GM23338 (cell line): ENCODE data around the gene XRCC5. TPM values are rescaled to one million over a fixed set of nuclear protein-coding genes. Genes with fewer than 3 reads are reported as not detected.

Experiments
- ATAC-seq: fragments of 200-7000 bp; cut with Tn5 transposase; 3 replicates; pipeline ENCODE4 v1.9.1; 2020
- DNase-seq: peaks from one replicate; pipeline ENCODE4 v3.0.0-alpha.2; 2015; ENCODE audit warnings: low spot score
- H2AFZ ChIP-seq: fragments of 200-600 bp; sonication (generic); 2 replicates; pipeline ENCODE4 v1.8.0; 2016; ENCODE audit warnings: antibody characterized with exemption, mild to moderate bottlenecking, moderate library complexity
- H3F3A ChIP-seq: fragments of 200-600 bp; sonication (generic); replicated peaks from 2 replicates; pipeline ENCODE4 v1.8.0; 2017; ENCODE audit warnings: antibody characterized with exemption, mixed run types, low read depth
- H3K27ac ChIP-seq: fragments of 200-600 bp; sonication (generic); 2 replicates; pipeline ENCODE4 v1.6.1; 2016; ENCODE audit warnings: low read depth
- H3K27me3 ChIP-seq: fragments of 200-600 bp; sonication (generic); 2 replicates; pipeline ENCODE4 v1.8.0; 2016; ENCODE audit warnings: mild to moderate bottlenecking, mixed run types, moderate library complexity; ENCODE audit not compliant: insufficient read depth
- H3K36me3 ChIP-seq: fragments of 200-600 bp; sonication (generic); 2 replicates; pipeline ENCODE4 v1.8.0; 2016; ENCODE audit warnings: mild to moderate bottlenecking; ENCODE audit not compliant: insufficient read depth
- H3K4me1 ChIP-seq: fragments of 200-600 bp; sonication (generic); 2 replicates; pipeline ENCODE4 v1.8.0; 2016; ENCODE audit warnings: mild to moderate bottlenecking, moderate library complexity; ENCODE audit not compliant: insufficient read depth
- H3K4me2 ChIP-seq: fragments of 200-600 bp; sonication (generic); 2 replicates; pipeline ENCODE4 v1.7.1; 2017; ENCODE audit warnings: mixed run types
- H3K4me3 ChIP-seq: fragments of 200-600 bp; sonication (generic); 2 replicates; pipeline ENCODE4 v1.6.1; 2016; ENCODE audit warnings: mixed run types
- H3K79me2 ChIP-seq: fragments of 200-600 bp; sonication (generic); replicated peaks from 2 replicates; pipeline ENCODE4 v1.8.0; 2017; ENCODE audit warnings: mild to moderate bottlenecking; ENCODE audit not compliant: insufficient read depth
- H3K9me2 ChIP-seq: fragments of 200-600 bp; sonication (generic); 2 replicates; pipeline ENCODE4 v1.8.0; 2017; ENCODE audit not compliant: insufficient read depth
- H4K20me1 ChIP-seq: fragments of 200-600 bp; sonication (generic); replicated peaks from 2 replicates; pipeline ENCODE4 v1.8.0; 2017; ENCODE audit warnings: mild to moderate bottlenecking; ENCODE audit not compliant: insufficient read depth
- H3K27ac Mint-ChIP-seq: 2 replicates; pipeline ENCODE4 v1.8.0; 2020; ENCODE audit warnings: inconsistent platforms, mild to moderate bottlenecking, moderate library complexity, mixed read lengths
- H3K27me3 Mint-ChIP-seq: 3 replicates; pipeline ENCODE4 v1.8.0; 2022; ENCODE audit warnings: low read depth, mild to moderate bottlenecking, moderate library complexity, mixed read lengths, inconsistent platforms; ENCODE audit not compliant: insufficient read depth, poor library complexity
- H3K36me3 Mint-ChIP-seq: 3 replicates; pipeline ENCODE4 v1.8.0; 2021; ENCODE audit warnings: low read depth, mild to moderate bottlenecking, inconsistent platforms, moderate library complexity, mixed read lengths
- H3K4me1 Mint-ChIP-seq: 3 replicates; pipeline ENCODE4 v1.8.0; 2020; ENCODE audit warnings: mild to moderate bottlenecking, inconsistent platforms, mixed read lengths
- H3K4me3 Mint-ChIP-seq: 3 replicates; pipeline ENCODE4 v1.8.0; 2021; ENCODE audit warnings: moderate library complexity, mild to moderate bottlenecking, inconsistent platforms, mixed read lengths
- H3K9me3 Mint-ChIP-seq: 3 replicates; pipeline ENCODE4 v1.8.0; 2020; ENCODE audit warnings: moderate library complexity, mild to moderate bottlenecking, inconsistent platforms, mixed read lengths
- CREB1 ChIP-seq: fragments of 250-450 bp; sonication (Bioruptor Pico); IDR thresholded peaks from 2 replicates; pipeline ENCODE4 v1.5.0; 2020; ENCODE audit warnings: low read depth, mild to moderate bottlenecking, moderate library complexity
- EZH2 ChIP-seq: fragments of 200-600 bp; sonication (generic); IDR thresholded peaks from one replicate; pipeline ENCODE4 v1.8.0; 2017; ENCODE audit warnings: antibody characterized with exemption, mild to moderate bottlenecking, low read depth; ENCODE audit not compliant: unreplicated experiment
- EZH2phosphoT487 ChIP-seq: fragments of 200-600 bp; sonication (generic); IDR thresholded peaks from one replicate; pipeline ENCODE4 v1.8.1; 2018; ENCODE audit warnings: antibody characterized with exemption; ENCODE audit not compliant: unreplicated experiment
- JUNB ChIP-seq: IDR thresholded peaks from one replicate; pipeline ENCODE4 v1.6.1; 2016; ENCODE audit warnings: antibody characterized with exemption; ENCODE audit not compliant: unreplicated experiment
- NANOG ChIP-seq: IDR thresholded peaks from 2 replicates; pipeline ENCODE4 v1.6.1; 2016; ENCODE audit warnings: antibody characterized with exemption, borderline replicate concordance
- POLR2AphosphoS5 ChIP-seq: IDR thresholded peaks from 2 replicates; pipeline ENCODE4 v1.6.1; 2016; ENCODE audit warnings: antibody characterized with exemption, low read depth
- STAT1 ChIP-seq: IDR thresholded peaks from one replicate; pipeline ENCODE4 v1.6.1; 2016; ENCODE audit warnings: antibody characterized with exemption; ENCODE audit not compliant: unreplicated experiment
- ZNF114 ChIP-seq: fragments of 250-450 bp; sonication (Bioruptor Pico); IDR thresholded peaks from 2 replicates; pipeline ENCODE4 v1.5.0; 2020; ENCODE audit warnings: mild to moderate bottlenecking, moderate library complexity
- ZNF331 ChIP-seq: fragments of 250-450 bp; sonication (Bioruptor Pico); IDR thresholded peaks from 2 replicates; pipeline ENCODE4 v1.5.0; 2020; ENCODE audit warnings: low read depth, mild to moderate bottlenecking, moderate library complexity
- polyA plus RNA-seq: library from polyadenylated mRNA; unstranded; fragments of >200 nt; fragmentation: Nextera tagmentation; extraction: Ambion mirVana; gene quantifications from 2 replicates; pipeline ENCODE4 v1.2.1, GENCODE V29; 2016
- total RNA-seq: library from RNA; depleted of rRNA; stranded (reverse); fragments of >200 nt; shearing (Covaris generic); gene quantifications from 2 replicates; pipeline ENCODE4 v1.2.3, GENCODE V29; 2014
- TF ChIP-seq, protein P1 (sequence below), 2 experiments: fragments of 200-600 bp in 1 of 2; sonication (generic) in 1 of 2; conservative IDR thresholded peaks; 2 replicates each; pipeline versions ENCODE4 v1.5.1 to v1.6.1; 2016 to 2017; ENCODE audit warnings: antibody characterized with exemption in 2 of 2, low read depth in 2 of 2, mild to moderate bottlenecking in 2 of 2, moderate library complexity in 1 of 2
- TF ChIP-seq, protein P2 (sequence below): IDR thresholded peaks from 2 replicates; pipeline ENCODE4 v1.6.1; 2016; ENCODE audit warnings: antibody characterized with exemption
- TF ChIP-seq, protein P3 (sequence below): fragments of 250-450 bp; sonication (Bioruptor Pico); IDR thresholded peaks from 2 replicates; pipeline ENCODE4 v1.5.0; 2020; ENCODE audit warnings: mild to moderate bottlenecking, moderate library complexity
- TF ChIP-seq, protein P4 (sequence below): IDR thresholded peaks from one replicate; pipeline ENCODE4 v1.6.1; 2018; ENCODE audit warnings: antibody characterized with exemption; ENCODE audit not compliant: unreplicated experiment

XRCC5 gene
- total and polyA plus RNA-seq, 2 experiments from 2014 or later: 499 to 524 TPM

DNA sequence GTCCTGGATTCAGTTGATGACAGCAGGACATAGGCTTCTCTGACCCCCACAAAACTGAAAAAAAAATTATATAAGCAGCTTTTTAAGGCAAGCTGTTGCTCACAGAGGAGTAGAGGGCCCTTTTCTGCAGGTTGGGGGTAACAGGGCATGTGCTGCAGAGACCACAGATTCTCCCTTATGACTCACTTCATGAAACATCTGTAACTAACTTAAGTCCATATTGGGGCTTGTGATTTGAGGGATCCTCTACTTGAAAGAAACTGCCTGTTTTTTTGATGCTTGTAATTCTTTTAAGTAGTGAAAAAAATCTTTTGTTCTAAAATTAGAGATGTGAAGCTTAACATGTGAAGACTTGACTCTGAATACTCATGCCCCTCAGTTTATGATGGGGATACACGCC lies 33.4 kb downstream of the XRCC5 start:
- no peak for ATAC-seq
- peaks cover 82% of the 10 kb centered on the region for H3K36me3 ChIP-seq
- H3K4me2 ChIP-seq: no peak overlapping the region
- Mint-ChIP-seq H3K4me1 (peaks cover 3% of the 10 kb centered on the region), H3K27me3 (no peaks in the 10 kb centered on the region), H3K36me3 (peaks cover 71% of the 10 kb centered on the region), H3K9me3 (no peaks in the 10 kb centered on the region), H3K27ac (no peak overlapping the region), H3K4me3 (no peak overlapping the region)
- peaks cover 6% of the 10 kb centered on the region for H3F3A ChIP-seq
- no peak overlapping the region for H3K4me3 ChIP-seq
- H3K79me2 ChIP-seq: peaks cover 79% of the 10 kb centered on the region
- DNase-seq: no peak
- H3K4me1 ChIP-seq: no peaks in the 10 kb centered on the region; the same call in 1 of the 2 replicates
- H3K27me3 ChIP-seq: no peaks in the 10 kb centered on the region
- peaks cover 31% of the 10 kb centered on the region for H4K20me1 ChIP-seq
- H3K9me2 ChIP-seq: no peaks in the 10 kb centered on the region
- no peak overlapping the region for H2AFZ ChIP-seq
- H3K27ac ChIP-seq: peak overlapping the region; percentile 27
- TF ChIP-seq NANOG (no peak), CREB1 (CRISPR knock-in tag) (no peak), EZH2phosphoT487 (no peak), POLR2AphosphoS5 (no peak), EZH2 (no peak), ZNF114 (CRISPR knock-in tag) (no peak), ZNF331 (CRISPR knock-in tag) (no peak), STAT1 (no peak), JUNB (no peak)
- TF ChIP-seq, protein P1, sequence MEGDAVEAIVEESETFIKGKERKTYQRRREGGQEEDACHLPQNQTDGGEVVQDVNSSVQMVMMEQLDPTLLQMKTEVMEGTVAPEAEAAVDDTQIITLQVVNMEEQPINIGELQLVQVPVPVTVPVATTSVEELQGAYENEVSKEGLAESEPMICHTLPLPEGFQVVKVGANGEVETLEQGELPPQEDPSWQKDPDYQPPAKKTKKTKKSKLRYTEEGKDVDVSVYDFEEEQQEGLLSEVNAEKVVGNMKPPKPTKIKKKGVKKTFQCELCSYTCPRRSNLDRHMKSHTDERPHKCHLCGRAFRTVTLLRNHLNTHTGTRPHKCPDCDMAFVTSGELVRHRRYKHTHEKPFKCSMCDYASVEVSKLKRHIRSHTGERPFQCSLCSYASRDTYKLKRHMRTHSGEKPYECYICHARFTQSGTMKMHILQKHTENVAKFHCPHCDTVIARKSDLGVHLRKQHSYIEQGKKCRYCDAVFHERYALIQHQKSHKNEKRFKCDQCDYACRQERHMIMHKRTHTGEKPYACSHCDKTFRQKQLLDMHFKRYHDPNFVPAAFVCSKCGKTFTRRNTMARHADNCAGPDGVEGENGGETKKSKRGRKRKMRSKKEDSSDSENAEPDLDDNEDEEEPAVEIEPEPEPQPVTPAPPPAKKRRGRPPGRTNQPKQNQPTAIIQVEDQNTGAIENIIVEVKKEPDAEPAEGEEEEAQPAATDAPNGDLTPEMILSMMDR (conservative IDR thresholded peaks at IDR 0.05; ENCODE audit: low read depth in 2 of 2): no peak
- TF ChIP-seq, protein P2, sequence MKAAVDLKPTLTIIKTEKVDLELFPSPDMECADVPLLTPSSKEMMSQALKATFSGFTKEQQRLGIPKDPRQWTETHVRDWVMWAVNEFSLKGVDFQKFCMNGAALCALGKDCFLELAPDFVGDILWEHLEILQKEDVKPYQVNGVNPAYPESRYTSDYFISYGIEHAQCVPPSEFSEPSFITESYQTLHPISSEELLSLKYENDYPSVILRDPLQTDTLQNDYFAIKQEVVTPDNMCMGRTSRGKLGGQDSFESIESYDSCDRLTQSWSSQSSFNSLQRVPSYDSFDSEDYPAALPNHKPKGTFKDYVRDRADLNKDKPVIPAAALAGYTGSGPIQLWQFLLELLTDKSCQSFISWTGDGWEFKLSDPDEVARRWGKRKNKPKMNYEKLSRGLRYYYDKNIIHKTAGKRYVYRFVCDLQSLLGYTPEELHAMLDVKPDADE: no peak
- TF ChIP-seq, protein P3, sequence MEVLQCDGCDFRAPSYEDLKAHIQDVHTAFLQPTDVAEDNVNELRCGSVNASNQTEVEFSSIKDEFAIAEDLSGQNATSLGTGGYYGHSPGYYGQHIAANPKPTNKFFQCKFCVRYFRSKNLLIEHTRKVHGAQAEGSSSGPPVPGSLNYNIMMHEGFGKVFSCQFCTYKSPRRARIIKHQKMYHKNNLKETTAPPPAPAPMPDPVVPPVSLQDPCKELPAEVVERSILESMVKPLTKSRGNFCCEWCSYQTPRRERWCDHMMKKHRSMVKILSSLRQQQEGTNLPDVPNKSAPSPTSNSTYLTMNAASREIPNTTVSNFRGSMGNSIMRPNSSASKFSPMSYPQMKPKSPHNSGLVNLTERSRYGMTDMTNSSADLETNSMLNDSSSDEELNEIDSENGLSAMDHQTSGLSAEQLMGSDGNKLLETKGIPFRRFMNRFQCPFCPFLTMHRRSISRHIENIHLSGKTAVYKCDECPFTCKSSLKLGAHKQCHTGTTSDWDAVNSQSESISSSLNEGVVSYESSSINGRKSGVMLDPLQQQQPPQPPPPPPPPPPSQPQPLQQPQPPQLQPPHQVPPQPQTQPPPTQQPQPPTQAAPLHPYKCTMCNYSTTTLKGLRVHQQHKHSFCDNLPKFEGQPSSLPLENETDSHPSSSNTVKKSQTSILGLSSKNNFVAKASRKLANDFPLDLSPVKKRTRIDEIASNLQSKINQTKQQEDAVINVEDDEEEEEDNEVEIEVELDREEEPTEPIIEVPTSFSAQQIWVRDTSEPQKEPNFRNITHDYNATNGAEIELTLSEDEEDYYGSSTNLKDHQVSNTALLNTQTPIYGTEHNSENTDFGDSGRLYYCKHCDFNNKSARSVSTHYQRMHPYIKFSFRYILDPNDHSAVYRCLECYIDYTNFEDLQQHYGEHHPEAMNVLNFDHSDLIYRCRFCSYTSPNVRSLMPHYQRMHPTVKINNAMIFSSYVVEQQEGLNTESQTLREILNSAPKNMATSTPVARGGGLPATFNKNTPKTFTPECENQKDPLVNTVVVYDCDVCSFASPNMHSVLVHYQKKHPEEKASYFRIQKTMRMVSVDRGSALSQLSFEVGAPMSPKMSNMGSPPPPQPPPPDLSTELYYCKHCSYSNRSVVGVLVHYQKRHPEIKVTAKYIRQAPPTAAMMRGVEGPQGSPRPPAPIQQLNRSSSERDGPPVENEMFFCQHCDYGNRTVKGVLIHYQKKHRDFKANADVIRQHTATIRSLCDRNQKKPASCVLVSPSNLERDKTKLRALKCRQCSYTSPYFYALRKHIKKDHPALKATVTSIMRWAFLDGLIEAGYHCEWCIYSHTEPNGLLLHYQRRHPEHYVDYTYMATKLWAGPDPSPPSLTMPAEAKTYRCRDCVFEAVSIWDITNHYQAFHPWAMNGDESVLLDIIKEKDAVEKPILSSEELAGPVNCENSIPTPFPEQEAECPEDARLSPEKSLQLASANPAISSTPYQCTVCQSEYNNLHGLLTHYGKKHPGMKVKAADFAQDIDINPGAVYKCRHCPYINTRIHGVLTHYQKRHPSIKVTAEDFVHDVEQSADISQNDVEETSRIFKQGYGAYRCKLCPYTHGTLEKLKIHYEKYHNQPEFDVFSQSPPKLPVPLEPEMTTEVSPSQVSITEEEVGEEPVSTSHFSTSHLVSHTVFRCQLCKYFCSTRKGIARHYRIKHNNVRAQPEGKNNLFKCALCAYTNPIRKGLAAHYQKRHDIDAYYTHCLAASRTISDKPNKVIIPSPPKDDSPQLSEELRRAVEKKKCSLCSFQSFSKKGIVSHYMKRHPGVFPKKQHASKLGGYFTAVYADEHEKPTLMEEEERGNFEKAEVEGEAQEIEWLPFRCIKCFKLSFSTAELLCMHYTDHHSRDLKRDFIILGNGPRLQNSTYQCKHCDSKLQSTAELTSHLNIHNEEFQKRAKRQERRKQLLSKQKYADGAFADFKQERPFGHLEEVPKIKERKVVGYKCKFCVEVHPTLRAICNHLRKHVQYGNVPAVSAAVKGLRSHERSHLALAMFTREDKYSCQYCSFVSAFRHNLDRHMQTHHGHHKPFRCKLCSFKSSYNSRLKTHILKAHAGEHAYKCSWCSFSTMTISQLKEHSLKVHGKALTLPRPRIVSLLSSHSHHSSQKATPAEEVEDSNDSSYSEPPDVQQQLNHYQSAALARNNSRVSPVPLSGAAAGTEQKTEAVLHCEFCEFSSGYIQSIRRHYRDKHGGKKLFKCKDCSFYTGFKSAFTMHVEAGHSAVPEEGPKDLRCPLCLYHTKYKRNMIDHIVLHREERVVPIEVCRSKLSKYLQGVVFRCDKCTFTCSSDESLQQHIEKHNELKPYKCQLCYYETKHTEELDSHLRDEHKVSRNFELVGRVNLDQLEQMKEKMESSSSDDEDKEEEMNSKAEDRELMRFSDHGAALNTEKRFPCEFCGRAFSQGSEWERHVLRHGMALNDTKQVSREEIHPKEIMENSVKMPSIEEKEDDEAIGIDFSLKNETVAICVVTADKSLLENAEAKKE (CRISPR knock-in tag): no peak
- TF ChIP-seq, protein P4, sequence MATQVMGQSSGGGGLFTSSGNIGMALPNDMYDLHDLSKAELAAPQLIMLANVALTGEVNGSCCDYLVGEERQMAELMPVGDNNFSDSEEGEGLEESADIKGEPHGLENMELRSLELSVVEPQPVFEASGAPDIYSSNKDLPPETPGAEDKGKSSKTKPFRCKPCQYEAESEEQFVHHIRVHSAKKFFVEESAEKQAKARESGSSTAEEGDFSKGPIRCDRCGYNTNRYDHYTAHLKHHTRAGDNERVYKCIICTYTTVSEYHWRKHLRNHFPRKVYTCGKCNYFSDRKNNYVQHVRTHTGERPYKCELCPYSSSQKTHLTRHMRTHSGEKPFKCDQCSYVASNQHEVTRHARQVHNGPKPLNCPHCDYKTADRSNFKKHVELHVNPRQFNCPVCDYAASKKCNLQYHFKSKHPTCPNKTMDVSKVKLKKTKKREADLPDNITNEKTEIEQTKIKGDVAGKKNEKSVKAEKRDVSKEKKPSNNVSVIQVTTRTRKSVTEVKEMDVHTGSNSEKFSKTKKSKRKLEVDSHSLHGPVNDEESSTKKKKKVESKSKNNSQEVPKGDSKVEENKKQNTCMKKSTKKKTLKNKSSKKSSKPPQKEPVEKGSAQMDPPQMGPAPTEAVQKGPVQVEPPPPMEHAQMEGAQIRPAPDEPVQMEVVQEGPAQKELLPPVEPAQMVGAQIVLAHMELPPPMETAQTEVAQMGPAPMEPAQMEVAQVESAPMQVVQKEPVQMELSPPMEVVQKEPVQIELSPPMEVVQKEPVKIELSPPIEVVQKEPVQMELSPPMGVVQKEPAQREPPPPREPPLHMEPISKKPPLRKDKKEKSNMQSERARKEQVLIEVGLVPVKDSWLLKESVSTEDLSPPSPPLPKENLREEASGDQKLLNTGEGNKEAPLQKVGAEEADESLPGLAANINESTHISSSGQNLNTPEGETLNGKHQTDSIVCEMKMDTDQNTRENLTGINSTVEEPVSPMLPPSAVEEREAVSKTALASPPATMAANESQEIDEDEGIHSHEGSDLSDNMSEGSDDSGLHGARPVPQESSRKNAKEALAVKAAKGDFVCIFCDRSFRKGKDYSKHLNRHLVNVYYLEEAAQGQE: no peak
